HepG2 (cell line): ENCODE data around the gene WDR7. TPM values are rescaled to one million over a fixed set of nuclear protein-coding genes. Genes with fewer than 3 reads are reported as not detected.

ENCODE experiments used
- ATAC-seq: fragments of 200-7000 bp; cut with Tn5 transposase; 3 replicates; pipeline ENCODE4 v1.9.1; 2020; ENCODE audit warnings: mild to moderate bottlenecking, moderate library complexity
- BruUV-seq: library from RNA; stranded (reverse); fragments of 400-500 nt; replicated peaks from 2 replicates; lab custom pipeline; 2021; lab: Mats Ljungman, UMichigan
- CTCF ChIA-PET: fragments of 300-600 bp; formaldehyde crosslinking; extraction: SDS; loops from one replicate; lab custom pipeline; 2021; ENCODE audit warnings: low total read pairs, inconsistent platforms, low intra/inter-chr PET ratio; lab: Yijun Ruan, JAX
- POLR2A ChIA-PET: fragments of 350-600 bp; sonication (Branson Sonifier 250); formaldehyde crosslinking; loops from one replicate; lab custom pipeline; 2020; ENCODE audit warnings: antibody characterized with exemption, inconsistent platforms; lab: Yijun Ruan, JAX
- DNase-seq: peaks from one replicate; pipeline ENCODE4 v3.0.0-alpha.2; 2015; ENCODE audit warnings: low spot score
- FAIRE-seq: peaks from 3 replicates; lab custom pipeline; 2011; peaks lifted over from hg19 to GRCh38; lab: Jason Lieb, UNC
- H2AFZ ChIP-seq: one replicate; pipeline ENCODE4 v1.6.1; 2011; ENCODE audit warnings: low read length, inconsistent platforms
- H3K27ac ChIP-seq: fragments of 300-600 bp; 3 replicates; pipeline ENCODE4 v1.8.0; 2011; ENCODE audit warnings: mixed run types, mild to moderate bottlenecking, mixed read lengths, low read length, inconsistent platforms; ENCODE audit not compliant: insufficient read depth; ENCODE audit errors: extremely low read length
- H3K27me3 ChIP-seq, 2 experiments: fragments of 200-600 bp in 1 of 2; 2 replicates in 1 of 2; 3 replicates in 1 of 2; pipeline versions ENCODE4 v1.6.0 to v1.8.0; 2011; ENCODE audit warnings: low read length in 2 of 2, mild to moderate bottlenecking in 2 of 2, moderate library complexity in 2 of 2, inconsistent platforms in 1 of 2; ENCODE audit not compliant: insufficient read depth in 2 of 2, control insufficient read depth in 1 of 2
- H3K36me3 ChIP-seq, 2 experiments: fragments of 200-600 bp in 1 of 2; replicated peaks in 1 of 2; 2 replicates in 1 of 2; 3 replicates in 1 of 2; pipeline versions ENCODE4 v1.5.1 to v1.8.0; 2011; ENCODE audit warnings: low read length in 2 of 2, inconsistent platforms in 1 of 2; ENCODE audit not compliant: insufficient read depth in 2 of 2, control insufficient read depth in 1 of 2
- H3K4me1 ChIP-seq: 2 replicates; pipeline ENCODE4 v1.5.1; 2012; ENCODE audit warnings: low read length, inconsistent platforms; ENCODE audit not compliant: insufficient read depth
- H3K4me2 ChIP-seq: 2 replicates; pipeline ENCODE4 v1.6.0; 2011; ENCODE audit warnings: low read depth, low read length, inconsistent platforms
- H3K4me3 ChIP-seq, 3 experiments: fragments of 200-600 bp in 1 of 3; sonication (generic), shearing (Covaris generic) in 1 of 3; replicated peaks in 1 of 3; 2 replicates each; pipeline ENCODE4 v1.5.1; 2011 to 2016; ENCODE audit warnings: low read length in 3 of 3, inconsistent platforms in 2 of 3, low read depth in 2 of 3, mild to moderate bottlenecking in 2 of 3, control low read depth in 1 of 3, mixed read lengths in 1 of 3; ENCODE audit not compliant: insufficient read depth in 1 of 3
- H3K79me2 ChIP-seq: one replicate; pipeline ENCODE4 v1.6.1; 2011; ENCODE audit warnings: low read length, inconsistent platforms; ENCODE audit not compliant: insufficient read depth
- H3K9ac ChIP-seq: 2 replicates; pipeline ENCODE4 v1.6.0; 2011; ENCODE audit warnings: mild to moderate bottlenecking, low read depth, low read length, inconsistent platforms; ENCODE audit not compliant: insufficient read depth
- H3K9me3 ChIP-seq: 2 replicates; pipeline ENCODE4 v1.5.1; 2012; ENCODE audit warnings: mild to moderate bottlenecking, low read length
- H4K20me1 ChIP-seq: 2 replicates; pipeline ENCODE4 v1.6.0; 2011; ENCODE audit warnings: inconsistent platforms, mild to moderate bottlenecking, low read length, moderate library complexity; ENCODE audit not compliant: insufficient read depth
- CREB1 ChIP-seq, 2 experiments: fragments of 450-650 bp in 1 of 2; IDR thresholded peaks; 2 replicates each; pipeline ENCODE4 v1.6.1; 2016 to 2017; ENCODE audit warnings: control low read depth in 1 of 2, mild to moderate bottlenecking in 1 of 2, missing compliant biosample characterization in 1 of 2, missing genetic modification characterization in 1 of 2
- KLF9 ChIP-seq: IDR thresholded peaks from 2 replicates; pipeline ENCODE4 v1.6.1; 2016; ENCODE audit warnings: low read depth
- RBAK ChIP-seq: sonication (generic); formaldehyde crosslinking; IDR thresholded peaks from 2 replicates; pipeline ENCODE4 v1.5.1; 2020; ENCODE audit warnings: mild to moderate bottlenecking, missing genetic modification reagents
- SATB2 ChIP-seq: sonication (generic); formaldehyde crosslinking; IDR thresholded peaks from 2 replicates; pipeline ENCODE4 v1.5.0; 2020; ENCODE audit warnings: missing genetic modification reagents
- YY1 ChIP-seq: IDR thresholded peaks from 2 replicates; pipeline ENCODE4 v1.6.1; 2011; ENCODE audit warnings: low read length, low read depth, moderate library complexity, mild to moderate bottlenecking; ENCODE audit not compliant: insufficient read depth, insufficient replicate concordance
- ZBTB34 ChIP-seq: sonication (generic); formaldehyde crosslinking; IDR thresholded peaks from 2 replicates; pipeline ENCODE4 v1.8.0; 2022; ENCODE audit warnings: mild to moderate bottlenecking, missing genetic modification reagents
- ZFP36L2 ChIP-seq: sonication (generic); formaldehyde crosslinking; IDR thresholded peaks from 2 replicates; pipeline ENCODE4 v1.4.0; 2020; ENCODE audit warnings: missing genetic modification reagents
- ZFP82 ChIP-seq: sonication (generic); formaldehyde crosslinking; IDR thresholded peaks from 2 replicates; pipeline ENCODE4 v1.5.1; 2020; ENCODE audit warnings: mild to moderate bottlenecking, missing genetic modification reagents, borderline replicate concordance
- ZNF12 ChIP-seq: sonication (generic); formaldehyde crosslinking; IDR thresholded peaks from 2 replicates; pipeline ENCODE4 v1.5.0; 2020; ENCODE audit warnings: missing genetic modification reagents
- ZNF382 ChIP-seq: sonication (generic); formaldehyde crosslinking; IDR thresholded peaks from 2 replicates; pipeline ENCODE4 v1.5.0; 2020; ENCODE audit warnings: missing genetic modification reagents, mild to moderate bottlenecking, borderline replicate concordance
- ZNF570 ChIP-seq: sonication (generic); formaldehyde crosslinking; IDR thresholded peaks from 2 replicates; pipeline ENCODE4 v1.4.0; 2020; ENCODE audit warnings: mild to moderate bottlenecking, missing genetic modification reagents, borderline replicate concordance
- ZNF652 ChIP-seq: IDR thresholded peaks from 2 replicates; pipeline ENCODE4 v1.6.1; 2016; ENCODE audit warnings: low read depth, borderline replicate concordance
- ZNF660 ChIP-seq: sonication (generic); formaldehyde crosslinking; IDR thresholded peaks from 2 replicates; pipeline ENCODE4 v1.5.1; 2020; ENCODE audit warnings: mild to moderate bottlenecking, low read depth, missing genetic modification reagents, borderline replicate concordance
- ZNF800 ChIP-seq: sonication (generic); formaldehyde crosslinking; IDR thresholded peaks from 2 replicates; pipeline ENCODE4 v1.4.0; 2020; ENCODE audit warnings: missing genetic modification reagents
- ZSCAN30 ChIP-seq: sonication (generic); formaldehyde crosslinking; IDR thresholded peaks from 2 replicates; pipeline ENCODE4 v1.5.0; 2020; ENCODE audit warnings: mild to moderate bottlenecking, missing genetic modification reagents
- WGBS: methylation state at CpG from one replicate; pipeline ENCODE4 v1.1.6; 2017; ENCODE audit warnings: low lambda C conversion rate; 5-methylcytosine and 5-hydroxymethylcytosine counted together
- in situ Hi-C: cut with HindIII; loops from 2 replicates; pipeline ENCODE4 v1.10.0; 2017; ENCODE audit warnings: low pct_unique_long_range_greater_than_20kb; ENCODE audit not compliant: extremely low pct_ligation_motif_present
- intact Hi-C: fragments of 100-400 bp; cut with micrococcal nuclease; formaldehyde crosslinking; loops from one replicate; pipeline ENCODE4 v1.10.0; 2022; ENCODE audit not compliant: unreplicated experiment
- polyA plus RNA-seq, 8 experiments: library from polyadenylated mRNA; depleted of rRNA in 3 of 8; stranded (reverse) in 7 of 8; unstranded in 1 of 8; fragments of >200 nt; fragmentation: Illumina TruSeq in 4 of 8; extraction: Trizol in 4 of 8; gene quantifications; 2 replicates each; pipeline versions ENCODE4 v1.2.1 to v1.2.3, GENCODE V29; 2011 to 2016; ENCODE audit warnings: low read depth in 4 of 8, missing spikeins in 1 of 8, mixed read lengths in 1 of 8; ENCODE audit not compliant: insufficient read depth in 1 of 8
- total RNA-seq, 5 experiments: library from RNA; depleted of rRNA; stranded (reverse); fragments of >200 nt; fragmentation: Illumina TruSeq; extraction: Trizol; gene quantifications; 2 replicates each; pipeline ENCODE4 v1.2.3, GENCODE V29; 2016; ENCODE audit warnings: low read depth in 1 of 5

WDR7 gene
- total and polyA plus RNA-seq, 2 of the 13 experiments (the other 11 are each of a cell fraction or from before 2014, with no cell fraction given): 2.0 to 7.8 TPM

GRCh38 chr18:56823986-56824565 lies 172.9 kb downstream of the WDR7 start:
- POLR2A ChIA-PET: no interaction called here
- H3K79me2 ChIP-seq: no peaks in the 10 kb centered on the region
- FAIRE-seq (no peak), DNase-seq (no peak), ATAC-seq (no peak)
- no peaks in the 10 kb centered on the region for H3K27me3 ChIP-seq
- H4K20me1 ChIP-seq: no peaks in the 10 kb centered on the region
- no peak overlapping the region for H3K4me2 ChIP-seq
- no peaks in the 10 kb centered on the region for H3K36me3 ChIP-seq
- H3K4me3 ChIP-seq: no peak overlapping the region
- TF ChIP-seq ZNF382 (CRISPR knock-in tag) (no peak), ZNF570 (CRISPR knock-in tag) (no peak), CREB1 (IDR thresholded peaks at IDR 0.05) (peak; percentile 28; the same call in 1 of the 2 replicates), CREB1 (CRISPR knock-in tag; IDR thresholded peaks at IDR 0.05) (no peak)
- 94% methylated on average over 1 of the region's 1 CpG for WGBS
- H2AFZ ChIP-seq: no peak overlapping the region
- H3K9me3 ChIP-seq: no peaks in the 10 kb centered on the region
- H3K9ac ChIP-seq: no peak overlapping the region
- CTCF ChIA-PET: no interaction called here
- intact Hi-C loops: no loop called here
- no peaks in the 10 kb centered on the region for H3K4me1 ChIP-seq
- no peak overlapping the region for H3K27ac ChIP-seq
- BruUV-seq: no TSS peak
- in situ Hi-C loops: no loop called here

- no peak overlapping the region for H3K4me2 ChIP-seq
- FAIRE-seq: no peak
Measured at GRCh38 chr18:56825321-56825720, 174.2 kb downstream of the WDR7 start.

More at GRCh38 chr18:56825321-56825720, 174.2 kb downstream of the WDR7 start:
- 91% methylated on average over 1 of the region's 1 CpG for WGBS
- intact Hi-C loops: no loop called here
- no peaks in the 10 kb centered on the region for H3K4me1 ChIP-seq
- H3K4me3 ChIP-seq: no peak overlapping the region
- in situ Hi-C loops: no loop called here
- no peaks in the 10 kb centered on the region for H3K9me3 ChIP-seq
- no peaks in the 10 kb centered on the region for H3K79me2 ChIP-seq
- ChIA-PET POLR2A (no interaction called here), CTCF (no interaction called here)
- H4K20me1 ChIP-seq: no peaks in the 10 kb centered on the region
- no peak for DNase-seq
- no peak for ATAC-seq
- H3K36me3 ChIP-seq: no peaks in the 10 kb centered on the region
- H3K9ac ChIP-seq: no peak overlapping the region
- no peak overlapping the region for H2AFZ ChIP-seq
- no peaks in the 10 kb centered on the region for H3K27me3 ChIP-seq
- BruUV-seq: no TSS peak
- H3K27ac ChIP-seq: no peak overlapping the region
- TF ChIP-seq ZNF382 (CRISPR knock-in tag) (no peak), YY1 (no peak), SATB2 (CRISPR knock-in tag) (no peak), ZFP82 (CRISPR knock-in tag) (no peak), ZBTB34 (CRISPR knock-in tag) (no peak), ZNF800 (CRISPR knock-in tag) (no peak), ZNF652 (CRISPR knock-in tag) (no peak), KLF9 (no peak), ZFP36L2 (CRISPR knock-in tag) (no peak), ZNF12 (no peak), RBAK (CRISPR knock-in tag) (no peak), ZNF660 (CRISPR knock-in tag) (no peak), ZSCAN30 (CRISPR knock-in tag) (no peak)
- TF ChIP-seq, all 625 proteins: peak for 0
